Suprapubic skin (tissue), 4 donors: ENCODE measurements around the gene PTPRF.

Source experiments
- CTCF ChIP-seq, 2 donors: fragments of 200-600 bp in 1 of 2; fragments of 450-650 bp in 1 of 2; sonication (generic) in 1 of 2; IDR thresholded peaks; one replicate each; pipeline ENCODE4 v1.5.1; 2016 to 2019; ENCODE audit warnings: antibody characterized with exemption in 2 of 2, mild to moderate bottlenecking in 1 of 2, moderate library complexity in 1 of 2
- EP300 ChIP-seq: sonication (generic); formaldehyde crosslinking; IDR thresholded peaks from one replicate; pipeline ENCODE4 v1.6.1; 2017; ENCODE audit warnings: antibody characterized with exemption
- POLR2A ChIP-seq, 2 donors: fragments of 450-650 bp; IDR thresholded peaks; one replicate each; pipeline ENCODE4 v1.6.1; 2017; ENCODE audit warnings: antibody characterized with exemption in 2 of 2, mild to moderate bottlenecking in 2 of 2, moderate library complexity in 2 of 2
- POLR2AphosphoS5 ChIP-seq, 3 donors: sonication (generic); formaldehyde crosslinking; IDR thresholded peaks; one replicate each; pipeline ENCODE4 v1.6.1; 2017; ENCODE audit warnings: antibody characterized with exemption in 3 of 3

- TF ChIP-seq POLR2A (IDR thresholded peaks at IDR 0.05) (no peak), CTCF (IDR thresholded peaks at IDR 0.05) (no peak), EP300 (no peak), POLR2AphosphoS5 (IDR thresholded peaks at IDR 0.05) (no peak)
Measured at GRCh38 chr1:43533584-43533983, 2.9 kb downstream of the PTPRF start.
